Inferior parietal cortex (tissue), 1 donor: ENCODE results near the gene LATS2.

Source experiments
- DNase-seq: peaks from one replicate; pipeline ENCODE4 v3.0.0-alpha.2; 2016; ENCODE audit errors: extremely low spot score

LATS2 gene

GRCh38 chr13:21048901-21049698 lies 12.3 kb downstream of the LATS2 start:
- DNase-seq: no peak

- DNase-seq: no peak
Measured at GRCh38 chr13:21047591-21048282, 13.6 kb downstream of the LATS2 start.

- DNase-seq: no peak
Measured at GRCh38 chr13:21047087-21047486, 14.3 kb downstream of the LATS2 start.

- DNase-seq: no peak
Measured at GRCh38 chr13:21046203-21046602, 15.2 kb downstream of the LATS2 start.

GRCh38 chr13:21045100-21045499 lies 16.3 kb downstream of the LATS2 start:
- DNase-seq: no peak

GRCh38 chr13:21043898-21044297 lies 17.5 kb downstream of the LATS2 start:
- DNase-seq: no peak

- no peak for DNase-seq
Measured at GRCh38 chr13:21040120-21040826, 21.1 kb downstream of the LATS2 start.

- DNase-seq: no peak
Measured at GRCh38 chr13:21039097-21039800, 22.1 kb downstream of the LATS2 start.

GRCh38 chr13:21037656-21038055 lies 23.7 kb downstream of the LATS2 start:
- no peak for DNase-seq

- DNase-seq: no peak
Measured at GRCh38 chr13:21035498-21035897, 25.9 kb downstream of the LATS2 start.

GRCh38 chr13:21034603-21035191 lies 26.7 kb downstream of the LATS2 start:
- no peak for DNase-seq

- no peak for DNase-seq
Measured at GRCh38 chr13:21033856-21034602, 27.4 kb downstream of the LATS2 start.

GRCh38 chr13:21033212-21033840 lies 28.1 kb downstream of the LATS2 start:
- DNase-seq: no peak

- DNase-seq: no peak
Measured at GRCh38 chr13:21032656-21033055, 28.7 kb downstream of the LATS2 start.

- DNase-seq: no peak
Measured at GRCh38 chr13:21031594-21032275, 29.7 kb downstream of the LATS2 start.

GRCh38 chr13:21025539-21025938 lies 35.8 kb downstream of the LATS2 start:
- no peak for DNase-seq

GRCh38 chr13:21022056-21022979 lies 39.1 kb downstream of the LATS2 start:
- no peak for DNase-seq

GRCh38 chr13:21020581-21020980 lies 40.8 kb downstream of the LATS2 start:
- DNase-seq: no peak

- no peak for DNase-seq
Measured at GRCh38 chr13:21020176-21020575, 41.2 kb downstream of the LATS2 start.
